AG10803 (cell line): ENCODE results near the gene SSTR5.

Experiments used
- DNase-seq: peaks from one replicate; pipeline ENCODE4 v3.0.0; 2010; ENCODE audit warnings: low read depth
- H3K4me3 ChIP-seq: 2 replicates; pipeline ENCODE4 v1.5.1; 2011; ENCODE audit warnings: mild to moderate bottlenecking, low read length, control low read depth
- TF ChIP-seq, protein P1 (sequence below): conservative IDR thresholded peaks from 2 replicates; pipeline ENCODE4 v1.5.1; 2011; ENCODE audit warnings: mild to moderate bottlenecking, low read length, control low read depth, inconsistent platforms

The SSTR5 gene

DNA sequence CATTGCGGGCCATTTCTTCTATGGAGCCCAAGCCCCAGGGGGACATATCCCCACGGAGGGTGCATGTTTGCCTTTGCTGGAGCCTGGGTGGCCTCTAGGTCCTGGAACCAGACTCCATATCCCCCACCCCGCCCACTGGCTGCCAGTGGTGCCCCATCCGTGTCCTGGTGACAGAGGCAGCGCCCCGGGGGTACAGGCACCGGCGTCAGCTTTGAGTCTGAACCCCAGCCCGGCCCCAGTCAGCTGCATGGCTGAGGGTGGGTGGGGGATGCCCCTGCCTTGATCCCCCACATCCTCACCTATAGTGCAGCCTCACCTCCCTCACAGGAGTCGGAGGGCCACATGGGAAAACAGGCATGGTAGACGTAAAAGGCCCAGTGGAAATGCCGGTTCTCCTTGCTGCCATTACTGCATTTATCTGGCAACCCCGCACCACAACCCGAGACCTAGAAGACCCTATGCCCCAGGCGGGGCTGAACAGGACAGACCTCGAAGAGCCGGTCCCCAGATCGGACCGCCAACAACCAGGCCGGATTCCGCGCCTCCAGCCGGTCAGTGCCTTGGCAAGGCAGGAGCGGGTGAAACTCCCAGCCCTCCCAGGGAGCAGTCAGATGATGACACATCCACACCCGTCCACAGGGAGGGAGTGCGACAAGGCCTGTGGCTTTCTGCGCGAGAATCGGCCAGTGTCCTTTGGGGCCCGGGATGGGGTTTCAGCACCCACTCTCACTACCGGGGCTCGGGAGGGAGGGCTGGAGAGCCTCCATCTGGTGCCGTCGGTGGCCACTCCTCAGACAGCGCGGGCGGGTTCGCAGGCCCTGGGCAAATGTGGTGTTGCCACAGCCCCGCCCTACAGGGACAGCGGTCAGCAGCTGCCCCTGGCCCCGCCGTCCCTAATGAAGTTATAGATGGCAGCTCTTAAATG is 11.9 kb upstream of the SSTR5 start:
- H3K4me3 ChIP-seq = no peak overlapping the region
- DNase-seq = no peak
- TF ChIP-seq, protein P1, sequence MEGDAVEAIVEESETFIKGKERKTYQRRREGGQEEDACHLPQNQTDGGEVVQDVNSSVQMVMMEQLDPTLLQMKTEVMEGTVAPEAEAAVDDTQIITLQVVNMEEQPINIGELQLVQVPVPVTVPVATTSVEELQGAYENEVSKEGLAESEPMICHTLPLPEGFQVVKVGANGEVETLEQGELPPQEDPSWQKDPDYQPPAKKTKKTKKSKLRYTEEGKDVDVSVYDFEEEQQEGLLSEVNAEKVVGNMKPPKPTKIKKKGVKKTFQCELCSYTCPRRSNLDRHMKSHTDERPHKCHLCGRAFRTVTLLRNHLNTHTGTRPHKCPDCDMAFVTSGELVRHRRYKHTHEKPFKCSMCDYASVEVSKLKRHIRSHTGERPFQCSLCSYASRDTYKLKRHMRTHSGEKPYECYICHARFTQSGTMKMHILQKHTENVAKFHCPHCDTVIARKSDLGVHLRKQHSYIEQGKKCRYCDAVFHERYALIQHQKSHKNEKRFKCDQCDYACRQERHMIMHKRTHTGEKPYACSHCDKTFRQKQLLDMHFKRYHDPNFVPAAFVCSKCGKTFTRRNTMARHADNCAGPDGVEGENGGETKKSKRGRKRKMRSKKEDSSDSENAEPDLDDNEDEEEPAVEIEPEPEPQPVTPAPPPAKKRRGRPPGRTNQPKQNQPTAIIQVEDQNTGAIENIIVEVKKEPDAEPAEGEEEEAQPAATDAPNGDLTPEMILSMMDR = no peak

DNA sequence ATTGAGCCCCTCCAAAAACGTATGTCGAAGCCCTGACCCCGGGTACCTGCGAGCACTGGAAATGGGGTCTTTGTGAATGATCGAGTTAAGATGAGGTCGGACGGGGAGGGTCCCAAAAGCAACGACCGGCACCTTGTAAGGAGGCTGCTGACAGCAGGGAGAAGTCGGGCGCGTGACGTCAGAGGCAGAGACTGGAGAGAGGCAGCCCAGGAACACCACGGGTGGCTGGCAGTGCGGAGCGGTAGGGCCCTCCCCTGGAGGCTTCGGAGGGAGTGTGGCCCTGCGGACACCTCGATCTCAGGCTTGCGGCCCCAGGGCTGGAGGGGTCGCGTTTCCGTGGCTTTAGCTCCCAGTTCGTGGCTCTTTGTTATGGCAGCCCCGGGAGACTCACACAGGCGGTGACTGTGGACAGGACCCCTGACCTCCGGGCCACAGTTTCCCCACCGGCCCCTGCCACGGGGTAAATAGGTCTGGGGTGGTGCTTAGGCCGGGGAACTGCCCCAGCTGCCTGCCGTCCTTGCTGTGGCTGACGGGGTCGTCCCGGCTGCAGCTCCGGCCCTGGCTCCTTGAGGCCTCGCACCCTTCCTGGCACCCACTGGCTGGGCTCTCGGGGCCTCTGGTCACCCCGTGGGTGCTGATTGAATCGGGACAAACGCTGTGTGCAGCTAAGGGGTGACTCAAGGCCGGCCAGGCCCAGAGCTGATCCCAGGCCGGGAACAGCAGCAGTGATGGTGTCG is 10.6 kb upstream of the SSTR5 start:
- no peak for DNase-seq

DNA sequence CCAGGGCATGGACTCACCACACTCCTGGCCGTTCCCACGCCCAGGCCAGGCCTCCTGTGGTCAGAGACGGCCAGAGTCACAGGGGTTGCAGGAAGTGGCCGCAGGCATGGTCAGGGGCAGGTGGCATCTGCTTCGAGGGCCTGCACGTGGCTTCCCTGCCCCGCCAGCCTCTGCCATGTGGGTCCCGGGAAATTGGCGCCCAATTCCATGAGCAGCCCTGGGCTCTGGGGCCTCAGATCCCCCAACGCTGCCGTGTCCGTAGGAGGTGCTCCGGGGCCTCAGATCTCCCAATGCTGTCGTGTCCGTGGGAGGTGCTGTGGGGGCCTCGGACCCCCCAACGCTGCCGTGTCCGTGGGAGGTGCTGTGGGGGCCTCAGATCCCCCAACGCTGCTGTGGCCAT is 9.7 kb upstream of the SSTR5 start:
- TF ChIP-seq, protein P1 = no peak
- H3K4me3 ChIP-seq = no peak overlapping the region
- DNase-seq = no peak

More for the DNA sequence above, 10.6 kb upstream of the SSTR5 start:
- no peak overlapping the region for H3K4me3 ChIP-seq
- TF ChIP-seq, protein P1 = no peak

DNA sequence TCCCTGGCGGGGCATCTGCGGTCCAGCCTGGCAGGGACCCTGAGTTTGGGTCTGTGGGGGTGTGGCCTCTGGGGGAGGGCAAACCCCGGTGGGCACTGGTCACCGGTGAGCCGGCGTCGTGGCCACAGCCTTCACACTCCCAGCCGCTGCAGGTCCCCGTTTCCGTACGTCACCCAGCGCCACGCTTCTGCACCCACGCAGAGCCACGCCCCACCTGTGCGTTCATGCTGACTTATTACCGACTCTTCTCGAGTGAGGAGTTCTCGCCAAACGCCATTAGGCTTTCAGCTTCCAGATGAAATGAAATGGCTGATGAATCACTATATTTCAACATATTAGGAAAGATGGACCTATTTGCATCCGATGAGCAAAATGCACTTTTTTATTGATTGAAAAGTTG is 8.8 kb upstream of the SSTR5 start:
- H3K4me3 ChIP-seq = no peak overlapping the region
- TF ChIP-seq, protein P1 = no peak
- DNase-seq = no peak

DNA sequence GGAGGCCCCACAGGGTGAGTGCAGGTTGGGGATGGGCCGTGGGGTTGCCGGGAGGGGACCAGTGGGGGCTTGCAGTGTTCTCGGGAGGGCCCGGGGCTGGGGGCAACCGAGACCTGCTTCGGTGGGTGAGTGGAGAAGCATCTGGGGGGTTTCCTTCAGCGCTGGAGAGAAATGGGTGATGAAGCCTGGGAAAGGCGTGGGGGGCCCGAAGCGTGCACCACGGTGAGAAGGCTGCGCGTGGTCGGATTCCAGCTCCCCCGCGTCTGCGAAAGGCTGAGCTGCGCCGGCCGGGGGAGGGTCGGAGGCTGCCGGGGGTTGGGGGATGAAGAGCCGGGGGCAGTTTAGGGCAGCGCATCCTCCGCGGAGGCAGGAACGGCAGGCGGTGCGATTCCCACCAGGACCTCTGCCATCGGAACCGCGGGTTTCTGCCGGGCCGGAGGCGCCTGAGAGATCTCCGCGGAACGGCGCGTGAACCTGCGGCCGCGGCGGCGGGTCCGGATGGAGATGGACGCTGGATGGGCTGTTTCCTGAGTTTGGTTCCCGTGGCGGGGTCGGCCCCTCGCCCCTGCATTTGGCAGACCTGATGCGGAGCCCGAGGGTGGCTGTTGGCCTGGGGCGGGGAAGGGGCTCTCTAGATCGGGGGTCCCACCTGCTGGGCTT is 6.9 kb upstream of the SSTR5 start:
- TF ChIP-seq, protein P1 = no peak
- H3K4me3 ChIP-seq = no peak overlapping the region
- DNase-seq = no peak

DNA sequence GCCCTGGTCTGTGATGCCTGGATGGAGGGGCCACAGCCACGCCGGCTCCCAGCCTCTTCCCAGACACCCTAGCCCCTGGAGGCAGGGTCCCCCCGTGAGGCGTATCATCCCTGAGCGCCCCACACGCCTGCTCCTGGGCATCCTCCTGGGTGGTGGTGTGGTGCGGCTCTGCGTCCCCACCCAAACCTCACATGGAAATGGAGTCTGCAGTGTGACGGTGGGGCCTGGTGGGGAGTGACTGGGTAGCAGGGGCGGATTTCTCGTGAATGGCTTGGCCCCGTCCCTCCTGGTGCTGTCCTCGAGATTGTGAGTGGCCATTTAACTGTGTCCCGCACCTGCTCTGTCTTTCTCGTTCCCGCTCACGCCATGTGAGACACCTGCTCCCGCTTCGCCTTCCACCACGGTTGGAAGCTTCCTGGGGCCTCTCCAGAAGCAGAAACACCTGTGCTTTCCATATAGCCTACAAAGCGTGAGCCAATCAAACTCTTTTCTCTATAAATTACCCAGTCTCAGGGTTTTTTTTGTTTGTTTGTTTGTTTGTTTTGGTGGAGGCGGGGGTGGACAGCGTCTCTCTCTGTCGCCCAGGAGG is 5.9 kb upstream of the SSTR5 start:
- H3K4me3 ChIP-seq = no peak overlapping the region
- DNase-seq = no peak
- TF ChIP-seq, protein P1 = no peak
